Lower lobe of right lung (tissue), 2 donors: Measurements from ENCODE around the gene ADCY5. TPM values are rescaled to one million over a fixed set of nuclear protein-coding genes. Genes with fewer than 3 reads are reported as not detected.

Source experiments
- ATAC-seq, 2 donors: fragments of 200-7000 bp; cut with Tn5 transposase; one replicate each; pipeline ENCODE4 v1.9.1; 2020 to 2022; ENCODE audit warnings: mild to moderate bottlenecking in 2 of 2, moderate library complexity in 2 of 2
- DNase-seq: peaks from one replicate; pipeline ENCODE4 v3.0.0-alpha.2; 2020
- H3K27ac ChIP-seq: fragments of 200-600 bp; one replicate; pipeline ENCODE4 v1.8.0; 2022
- H3K27me3 ChIP-seq: fragments of 200-600 bp; one replicate; pipeline ENCODE4 v1.8.0; 2022; ENCODE audit warnings: low read depth
- H3K36me3 ChIP-seq: fragments of 200-600 bp; one replicate; pipeline ENCODE4 v1.8.0; 2022; ENCODE audit warnings: mild to moderate bottlenecking
- H3K4me1 ChIP-seq: fragments of 200-600 bp; one replicate; pipeline ENCODE4 v1.8.0; 2022
- H3K4me3 ChIP-seq: fragments of 200-600 bp; one replicate; pipeline ENCODE4 v1.8.0; 2022; ENCODE audit warnings: mild to moderate bottlenecking
- H3K9me3 ChIP-seq: fragments of 200-600 bp; one replicate; pipeline ENCODE4 v1.8.0; 2022
- CTCF ChIP-seq: fragments of 200-600 bp; IDR thresholded peaks from one replicate; pipeline ENCODE4 v1.8.0; 2022; ENCODE audit warnings: antibody characterized with exemption, mild to moderate bottlenecking
- intact Hi-C: fragments of 100-400 bp; cut with DNase I; formaldehyde crosslinking; loops from one replicate; pipeline ENCODE4 v1.11.0; 2022
- total RNA-seq: library from RNA; stranded (reverse); fragmentation: NEBNext Ultra II Directional; extraction: Animal tissue kit (Norgen Biotek cat#: 25700); gene quantifications from one replicate; pipeline ENCODE4 v1.2.1, GENCODE V29; 2021
- donor health status: DM: no; HTN: yes; CAD: no; lungs with severe emphysema.

ADCY5 gene
- total RNA-seq, 1 donor from 2014 or later, result 5.6 TPM

GRCh38 chr3:123333401-123333800 is 115.5 kb downstream of the ADCY5 start:
- DNase-seq (peak; percentile 20), ATAC-seq (no peak)
- Histone ChIP-seq H3K36me3 (no peaks in the 10 kb centered on the region), H3K4me3 (no peak overlapping the region), H3K27me3 (no peaks in the 10 kb centered on the region), H3K4me1 (no peaks in the 10 kb centered on the region), H3K27ac (no peak overlapping the region), H3K9me3 (no peaks in the 10 kb centered on the region)
- no peak for TF ChIP-seq CTCF
- intact Hi-C loops, result no loop called here

- intact Hi-C loops, result no loop called here
- ATAC-seq, result no peak
- DNase-seq, result peak; percentile 35
- no peaks in the 10 kb centered on the region for H3K9me3 ChIP-seq
- H3K4me1 ChIP-seq, result no peaks in the 10 kb centered on the region
- H3K27me3 ChIP-seq, result no peaks in the 10 kb centered on the region
- no peak overlapping the region for H3K27ac ChIP-seq
- TF ChIP-seq CTCF, result no peak
- H3K4me3 ChIP-seq, result no peak overlapping the region
- no peaks in the 10 kb centered on the region for H3K36me3 ChIP-seq
These were observed 116.7 kb downstream of the ADCY5 start for GRCh38 chr3:123332124-123332641.

- Histone ChIP-seq H3K36me3 (no peaks in the 10 kb centered on the region), H3K27ac (no peak overlapping the region), H3K4me3 (no peak overlapping the region), H3K9me3 (no peaks in the 10 kb centered on the region), H3K27me3 (no peaks in the 10 kb centered on the region), H3K4me1 (no peaks in the 10 kb centered on the region)
- ATAC-seq (no peak), DNase-seq (peak; percentile 22)
- no peak for TF ChIP-seq CTCF
- intact Hi-C loops, result no loop called here
These were observed 117.2 kb downstream of the ADCY5 start for GRCh38 chr3:123331651-123332050.

GRCh38 chr3:123331006-123331405 is 117.9 kb downstream of the ADCY5 start:
- no peaks in the 10 kb centered on the region for H3K9me3 ChIP-seq
- H3K27me3 ChIP-seq, result no peaks in the 10 kb centered on the region
- DNase-seq (peak; percentile 21), ATAC-seq (no peak)
- H3K27ac ChIP-seq, result no peak overlapping the region
- no peak overlapping the region for H3K4me3 ChIP-seq
- TF ChIP-seq CTCF, result no peak
- no peaks in the 10 kb centered on the region for H3K4me1 ChIP-seq
- no peaks in the 10 kb centered on the region for H3K36me3 ChIP-seq
- intact Hi-C loops, result no loop called here

GRCh38 chr3:123330441-123330991 is 118.4 kb downstream of the ADCY5 start:
- H3K36me3 ChIP-seq, result no peaks in the 10 kb centered on the region
- H3K27ac ChIP-seq, result no peak overlapping the region
- ATAC-seq (no peak), DNase-seq (peak; percentile 35)
- intact Hi-C loops, result no loop called here
- no peak overlapping the region for H3K4me3 ChIP-seq
- no peak for TF ChIP-seq CTCF
- no peaks in the 10 kb centered on the region for H3K27me3 ChIP-seq
- no peaks in the 10 kb centered on the region for H3K9me3 ChIP-seq
- H3K4me1 ChIP-seq, result no peaks in the 10 kb centered on the region
